ENCODE data around the gene ZNF638.

ZNF638 gene

DNA sequence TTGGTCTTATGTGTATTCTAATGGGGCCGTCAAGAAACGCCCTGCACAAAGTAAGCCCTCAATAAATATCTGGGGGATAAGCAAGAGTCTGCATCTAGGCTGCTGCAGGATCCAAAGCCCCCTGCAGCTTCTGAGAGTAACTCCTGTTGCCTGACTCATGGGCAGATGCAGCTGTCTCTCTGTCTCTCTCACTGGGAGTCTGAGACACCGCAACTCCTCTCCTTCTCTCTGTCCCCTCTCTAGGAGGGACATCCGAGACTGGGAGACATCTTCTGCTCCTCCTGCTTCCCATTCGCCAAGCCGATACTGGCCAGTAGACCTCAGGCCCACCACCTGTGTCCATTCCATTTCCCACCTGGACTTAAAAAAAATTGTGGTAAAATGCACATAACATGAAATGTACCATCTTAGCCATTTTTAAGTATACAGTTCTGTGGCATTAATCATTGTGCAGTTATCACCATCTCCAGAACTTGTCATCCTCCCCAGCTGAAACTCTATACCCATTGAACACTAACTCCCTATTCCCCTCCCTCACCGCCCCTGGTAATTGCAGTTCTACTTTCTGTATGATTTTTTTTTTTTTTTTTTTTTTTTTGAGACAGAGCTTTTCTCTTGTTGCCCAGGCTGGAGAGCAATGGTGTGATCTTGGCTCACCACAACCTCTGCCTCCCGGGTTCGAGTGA is 141.9 kb downstream of the ZNF638 start:
- DNase-seq, result no peak

DNA sequence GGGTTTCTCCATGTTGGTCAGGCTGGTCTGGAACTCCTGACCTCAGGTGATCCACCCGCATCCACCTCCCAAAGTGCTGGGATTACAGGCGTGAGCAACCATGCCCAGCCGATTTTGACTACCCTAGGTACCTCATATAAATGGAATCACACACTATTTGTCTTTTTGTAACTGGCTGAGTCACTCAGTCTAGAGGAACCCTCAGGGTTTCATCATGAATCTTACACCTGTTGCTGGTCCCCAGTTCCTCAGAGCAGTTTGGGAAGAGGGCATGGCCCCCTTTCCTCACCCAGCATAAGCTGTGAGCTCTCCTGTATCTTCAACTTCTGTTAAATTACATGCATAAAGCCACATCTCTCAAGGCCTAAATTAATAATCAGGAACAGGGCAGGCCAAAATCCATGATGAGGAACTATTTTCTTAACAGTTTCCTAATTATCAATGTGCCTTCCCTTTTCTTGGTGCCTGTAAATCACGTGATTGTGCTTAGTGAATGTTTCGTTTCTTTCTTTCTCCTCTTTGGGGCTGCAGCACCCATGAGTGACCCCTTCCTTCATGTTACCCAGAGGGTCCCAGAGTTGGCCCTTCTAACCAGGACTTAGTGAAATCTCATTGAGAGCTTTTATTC is 142.6 kb downstream of the ZNF638 start:
- DNase-seq, result no peak

DNA sequence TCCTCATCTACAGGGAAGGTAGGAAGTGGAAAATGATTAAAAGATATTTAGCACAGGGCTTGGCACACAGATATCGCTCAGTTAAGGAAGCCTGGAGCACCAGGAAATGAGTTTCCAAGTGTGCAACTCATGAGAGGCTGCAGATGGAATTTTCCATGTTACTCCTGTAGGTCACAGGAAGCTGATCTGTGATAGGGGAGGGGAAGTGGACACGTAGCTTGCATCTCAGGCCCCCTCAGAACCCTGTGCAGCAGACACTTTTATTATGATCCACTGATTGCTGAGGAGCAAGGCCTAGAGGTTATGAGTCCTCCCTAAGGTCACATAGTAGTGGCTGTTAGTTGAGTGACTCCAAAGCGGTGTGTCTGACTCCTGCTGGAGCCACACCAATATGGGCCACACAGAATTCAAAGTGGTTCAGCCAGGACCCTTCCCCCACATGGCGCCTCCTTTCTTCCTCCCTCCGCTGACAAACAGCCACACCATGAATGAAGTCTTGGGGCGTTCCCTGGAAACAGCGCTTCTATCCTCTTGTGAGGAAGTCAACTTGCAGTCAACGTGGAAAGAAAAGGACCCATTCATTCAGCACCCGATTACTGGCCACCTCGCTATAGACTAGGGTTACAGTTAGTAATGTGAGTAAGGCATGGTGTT is 143.3 kb downstream of the ZNF638 start:
- no peak for DNase-seq

DNA sequence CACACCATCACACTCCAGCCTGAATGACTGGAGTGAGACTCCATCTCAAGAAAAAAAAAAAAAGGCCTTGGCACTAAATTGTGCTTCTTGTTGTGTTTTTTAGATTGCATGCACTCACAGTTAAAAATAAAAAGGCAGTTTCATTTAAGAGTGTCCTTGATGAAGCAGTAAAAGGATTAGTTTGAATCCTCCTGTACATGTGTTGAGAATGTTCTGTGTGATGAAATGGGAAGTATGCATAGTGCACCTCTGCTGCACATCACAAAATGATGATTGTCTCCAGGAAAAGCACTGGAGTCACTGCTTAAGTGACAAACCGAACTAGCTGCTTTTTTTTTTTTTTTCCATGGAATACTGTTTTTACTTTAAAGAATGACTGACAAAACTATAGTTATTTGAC is 144.9 kb downstream of the ZNF638 start:
- no peak for DNase-seq

DNA sequence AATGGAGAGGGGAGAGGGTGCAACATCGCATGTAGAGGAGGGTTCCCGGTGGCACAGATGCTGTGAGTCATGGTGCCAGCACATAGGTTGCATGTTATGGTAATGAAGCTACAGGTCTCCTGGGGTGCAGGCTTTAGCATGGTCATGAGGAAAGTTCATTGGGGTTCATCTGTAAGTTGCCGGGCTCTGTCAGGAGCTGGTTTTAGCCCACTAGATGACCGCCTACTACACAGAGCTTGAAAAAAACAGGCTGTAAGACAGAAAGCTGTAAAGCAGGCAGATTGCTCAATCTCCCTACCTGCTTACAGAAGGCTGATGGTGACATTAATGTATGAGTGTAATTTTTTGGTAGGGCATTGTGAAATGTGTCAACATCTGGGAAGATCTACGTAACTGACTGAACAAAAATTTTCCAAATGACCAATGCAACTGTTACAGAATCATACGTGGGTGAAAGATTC is 145.7 kb downstream of the ZNF638 start:
- no peak for DNase-seq

DNA sequence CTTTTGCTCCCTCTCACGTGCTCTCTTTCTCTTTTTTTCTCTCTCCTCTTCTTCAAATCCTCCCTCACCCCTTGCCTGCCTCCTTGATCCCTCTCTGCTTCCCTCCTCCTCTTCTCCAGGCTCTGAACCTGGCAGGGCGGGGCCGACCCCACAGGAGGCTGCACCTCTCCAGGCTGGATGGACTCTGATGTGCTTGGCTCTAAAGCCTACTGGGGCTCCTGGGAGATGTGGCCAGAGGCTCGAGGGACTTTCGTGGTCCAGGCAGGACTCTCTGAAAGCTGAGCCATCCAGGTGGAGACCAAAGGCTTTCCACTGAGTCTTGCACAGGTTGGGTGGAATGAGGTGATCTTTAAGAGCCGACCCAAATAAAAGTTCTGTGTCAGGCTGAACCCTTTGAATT is 147.2 kb downstream of the ZNF638 start:
- DNase-seq, result no peak

DNA sequence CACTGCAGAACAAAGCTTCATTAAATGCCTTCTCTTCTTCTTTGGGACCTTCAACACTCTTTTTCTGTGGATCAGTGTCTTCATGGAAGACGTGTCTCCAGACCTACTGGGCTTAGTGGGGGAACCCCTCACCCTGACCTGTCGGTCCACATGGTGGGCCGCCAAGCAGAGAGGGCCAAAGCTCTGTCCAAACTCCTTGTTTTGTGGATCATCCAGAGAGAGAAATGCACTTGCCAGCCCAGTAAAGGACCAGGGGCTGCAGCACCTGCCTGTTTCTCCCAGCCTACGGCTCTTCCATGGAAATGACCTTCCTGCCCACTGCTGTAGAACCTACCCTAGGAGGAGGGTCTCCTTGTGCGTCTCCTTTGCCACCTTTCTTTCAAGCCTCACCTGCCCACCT is 147.7 kb downstream of the ZNF638 start:
- DNase-seq, result no peak

DNA sequence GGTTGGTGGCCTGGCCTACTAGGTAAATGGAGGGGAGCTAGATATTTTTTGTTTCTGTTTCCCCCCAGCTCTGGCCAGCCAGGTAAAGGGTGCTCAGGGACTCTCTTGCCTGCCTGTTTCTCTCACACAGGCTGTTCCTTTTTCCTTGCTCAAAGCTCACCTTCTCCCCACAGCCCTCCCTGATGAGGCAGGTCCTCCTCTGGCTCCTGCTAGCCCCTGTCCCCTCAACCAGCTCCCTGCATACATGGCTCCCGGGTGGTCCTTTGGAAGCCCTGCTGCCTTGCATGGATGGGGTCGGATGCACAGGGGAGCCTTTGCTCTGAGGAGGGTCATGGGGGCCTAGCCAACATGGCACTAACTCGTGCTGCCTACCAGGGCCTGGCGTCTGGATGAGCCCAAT is 149.5 kb downstream of the ZNF638 start:
- DNase-seq, result no peak

DNA sequence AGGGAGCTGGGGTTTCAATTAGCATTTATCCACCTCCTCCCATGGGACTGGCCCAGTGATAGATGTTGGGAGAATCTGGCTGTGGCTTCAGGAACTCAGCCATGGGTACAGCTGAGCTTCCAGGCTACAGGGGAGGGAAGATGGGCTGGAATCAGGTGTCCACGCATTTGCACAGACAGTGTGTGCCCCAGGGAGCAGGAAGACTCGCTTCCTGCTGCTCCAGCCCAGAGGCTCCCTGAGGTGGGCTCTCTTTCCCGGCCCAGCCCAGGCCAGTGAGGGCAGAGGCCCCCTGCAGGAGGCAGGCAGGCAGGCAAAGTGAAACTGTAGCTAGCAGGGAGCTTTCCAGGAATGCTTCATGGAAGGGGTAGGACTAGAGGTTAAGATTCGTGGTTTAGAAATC is 150.5 kb downstream of the ZNF638 start:
- no peak for DNase-seq

DNA sequence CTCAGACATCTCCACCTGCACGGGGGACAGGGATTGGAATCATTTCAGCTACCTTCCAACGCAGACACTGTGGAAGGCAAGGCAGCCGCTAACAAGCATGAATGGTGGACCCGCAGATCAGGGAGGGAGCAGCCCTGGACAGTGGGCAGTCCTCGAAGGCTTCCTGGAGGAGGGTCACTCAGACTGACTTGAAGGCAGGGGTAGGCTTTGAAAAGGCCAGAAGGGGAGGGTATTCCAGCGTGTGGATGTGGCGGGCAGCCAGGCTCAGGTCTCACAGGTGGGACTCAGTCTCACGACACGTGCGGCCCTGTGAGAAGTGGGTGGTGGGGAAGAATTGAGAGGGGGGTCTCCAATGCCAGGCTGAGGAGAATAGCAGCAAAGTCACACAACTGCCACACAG is 151.7 kb downstream of the ZNF638 start:
- no peak for DNase-seq

DNA sequence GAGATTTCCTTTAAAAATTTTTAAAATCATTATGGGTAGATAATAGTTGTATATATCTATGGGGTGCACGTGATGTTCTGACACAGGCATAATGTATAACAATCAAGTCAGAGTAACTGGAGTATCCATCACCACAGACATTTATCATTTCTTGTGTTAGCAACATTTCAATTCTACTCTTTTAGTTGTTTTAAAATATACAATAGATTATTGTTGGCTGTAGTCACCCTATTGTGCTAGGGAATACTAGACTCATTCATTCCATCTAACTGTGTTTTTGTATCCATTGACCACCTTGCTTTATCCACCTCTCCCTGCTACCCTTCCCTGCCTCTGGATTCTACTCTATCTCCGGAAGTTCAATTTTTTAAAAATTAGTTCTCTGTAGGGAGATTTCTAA is 152.8 kb downstream of the ZNF638 start:
- DNase-seq, result no peak
